Uterus (tissue), 4 donors: ENCODE results near the gene SULF2. TPM values are rescaled to one million over a fixed set of nuclear protein-coding genes. Genes with fewer than 3 reads are reported as not detected.

Source experiments
- DNase-seq, 2 donors: peaks; one replicate each; pipeline ENCODE4 v3.0.0-alpha.2; 2019 to 2020
- H3K27ac ChIP-seq, 2 donors: fragments of 200-600 bp; sonication (generic); 1 replicate in 1 of 2; 2 replicates in 1 of 2; pipeline ENCODE4 v1.5.1; 2016 to 2018
- H3K27me3 ChIP-seq, 2 donors: fragments of 200-600 bp; sonication (generic); one replicate each; pipeline ENCODE4 v1.5.1; 2018 to 2019; ENCODE audit warnings: control low read depth in 1 of 2
- H3K36me3 ChIP-seq, 2 donors: fragments of 200-600 bp; sonication (generic); one replicate each; pipeline ENCODE4 v1.5.1; 2019; ENCODE audit warnings: control low read depth in 1 of 2
- H3K4me1 ChIP-seq, 2 donors: fragments of 200-600 bp; sonication (generic); one replicate each; pipeline ENCODE4 v1.5.1; 2018 to 2019; ENCODE audit warnings: control low read depth in 1 of 2
- H3K4me3 ChIP-seq, 2 donors: fragments of 200-600 bp; sonication (generic); 1 replicate in 1 of 2; 2 replicates in 1 of 2; pipeline ENCODE4 v1.5.1; 2018 to 2019; ENCODE audit warnings: mild to moderate bottlenecking in 1 of 2
- H3K9me3 ChIP-seq, 2 donors: fragments of 200-600 bp; sonication (generic); one replicate each; pipeline ENCODE4 v1.5.1; 2019; ENCODE audit warnings: control low read depth in 1 of 2
- CTCF ChIP-seq, 4 experiments: fragments of 200-600 bp in 2 of 4; fragments of 450-650 bp in 2 of 4; sonication (generic) in 2 of 4; IDR thresholded peaks; one replicate each; pipeline ENCODE4 v1.5.1; 2016 to 2019; ENCODE audit warnings: antibody characterized with exemption in 4 of 4, mild to moderate bottlenecking in 2 of 4, moderate library complexity in 1 of 4
- POLR2A ChIP-seq, 2 donors: fragments of 450-650 bp; IDR thresholded peaks; one replicate each; pipeline ENCODE4 v1.6.1; 2016; ENCODE audit warnings: antibody characterized with exemption in 2 of 2, mild to moderate bottlenecking in 1 of 2, moderate library complexity in 1 of 2
- intact Hi-C: fragments of 100-400 bp; cut with DNase I; formaldehyde crosslinking; loops from one replicate; pipeline ENCODE4 v1.15.1; 2023; ENCODE audit warnings: low total_unique reads
- total RNA-seq, 4 donors: library from RNA; depleted of rRNA in 3 of 4; stranded (reverse); fragments of >200 nt in 3 of 4; gene quantifications; one replicate each; pipeline versions ENCODE4 v1.1.0 to v1.2.4, GENCODE V29; 2014 to 2023
- donor health status: DM: yes; HTN: yes; CAD: no.

SULF2 gene
- total RNA-seq, 4 donors from 2014 or later: 95.9 to 558 (median 213) TPM

GRCh38 chr20:47672886-47673670, 112.2 kb downstream of the SULF2 start:
- TF ChIP-seq CTCF (IDR thresholded peaks at IDR 0.05): no peak
- no peak for TF ChIP-seq POLR2A (IDR thresholded peaks at IDR 0.05)
- intact Hi-C loops: loop anchor here (10.0 kb wide), 1 partner anchor 112 kb away; the partner anchor contains the start of gene SULF2
- Histone ChIP-seq H3K36me3 (no peaks in the 10 kb centered on the region), H3K27me3 (no peaks in the 10 kb centered on the region), H3K4me3 (no peak overlapping the region), H3K27ac (no peak overlapping the region), H3K9me3 (no peaks in the 10 kb centered on the region), H3K4me1 (no peaks in the 10 kb centered on the region)
- no peak for DNase-seq

- H3K4me3 ChIP-seq: no peak overlapping the region
- H3K27ac ChIP-seq: no peak overlapping the region
- DNase-seq: no peak
- TF ChIP-seq CTCF (IDR thresholded peaks at IDR 0.05) (no peak), POLR2A (IDR thresholded peaks at IDR 0.05) (no peak)
- H3K36me3 ChIP-seq: no peaks in the 10 kb centered on the region
- no peaks in the 10 kb centered on the region for H3K9me3 ChIP-seq
- intact Hi-C loops: loop anchor here (10.0 kb wide), 1 partner anchor 113 kb away; the partner anchor contains the start of gene SULF2
- no peaks in the 10 kb centered on the region for H3K4me1 ChIP-seq
- H3K27me3 ChIP-seq: no peaks in the 10 kb centered on the region
These were observed 113.1 kb downstream of the SULF2 start for GRCh38 chr20:47672166-47672565.

GRCh38 chr20:47670913-47671312, 114.4 kb downstream of the SULF2 start:
- no peak overlapping the region for H3K4me3 ChIP-seq
- DNase-seq: no peak
- no peaks in the 10 kb centered on the region for H3K36me3 ChIP-seq
- H3K4me1 ChIP-seq: no peaks in the 10 kb centered on the region
- H3K27me3 ChIP-seq: no peaks in the 10 kb centered on the region
- intact Hi-C loops: loop anchor here (10.0 kb wide), 1 partner anchor 114 kb away; the partner anchor contains the start of gene SULF2
- no peaks in the 10 kb centered on the region for H3K9me3 ChIP-seq
- TF ChIP-seq POLR2A (IDR thresholded peaks at IDR 0.05) (no peak), CTCF (IDR thresholded peaks at IDR 0.05) (no peak)
- H3K27ac ChIP-seq: no peak overlapping the region

GRCh38 chr20:47669927-47670890, 115.1 kb downstream of the SULF2 start:
- Histone ChIP-seq H3K36me3 (no peaks in the 10 kb centered on the region), H3K27me3 (no peaks in the 10 kb centered on the region), H3K9me3 (no peaks in the 10 kb centered on the region), H3K4me1 (no peaks in the 10 kb centered on the region), H3K27ac (no peak overlapping the region), H3K4me3 (no peak overlapping the region)
- no peak for DNase-seq
- intact Hi-C loops: loop anchor here (10.0 kb wide), 1 partner anchor 115 kb away; the partner anchor contains the start of gene SULF2
- no peak for TF ChIP-seq POLR2A (IDR thresholded peaks at IDR 0.05)
- TF ChIP-seq CTCF (IDR thresholded peaks at IDR 0.05): no peak
